HG03571 (cell line): Measurements from ENCODE around the gene TMEM37.

Source experiments
- ATAC-seq: cut with Tn5 transposase; IDR thresholded peaks from one replicate; pipeline ENCODE4 v1.9.1; 2021; ENCODE audit not compliant: unreplicated experiment

The TMEM37 gene

DNA sequence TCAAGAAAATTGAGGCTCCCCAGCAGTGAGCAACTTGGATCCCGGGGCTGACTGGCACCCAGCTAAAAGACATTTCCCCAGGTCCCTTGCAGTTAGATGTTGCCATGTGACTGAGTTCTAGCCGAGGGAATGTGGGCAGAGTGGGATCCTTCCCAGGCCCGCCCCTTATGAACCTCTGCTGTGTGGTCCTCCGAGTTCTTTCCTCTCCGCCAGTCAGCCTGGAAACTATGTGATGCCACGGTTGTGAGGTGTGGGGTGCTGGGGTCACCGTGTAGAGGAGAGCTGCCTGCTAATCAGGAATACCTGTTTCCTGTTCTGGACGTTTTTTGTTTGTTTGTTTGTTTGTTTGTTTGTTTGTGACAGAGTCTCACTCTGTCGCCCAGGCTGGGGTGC, 45.5 kb downstream of the TMEM37 start:
- ATAC-seq: no peak

DNA sequence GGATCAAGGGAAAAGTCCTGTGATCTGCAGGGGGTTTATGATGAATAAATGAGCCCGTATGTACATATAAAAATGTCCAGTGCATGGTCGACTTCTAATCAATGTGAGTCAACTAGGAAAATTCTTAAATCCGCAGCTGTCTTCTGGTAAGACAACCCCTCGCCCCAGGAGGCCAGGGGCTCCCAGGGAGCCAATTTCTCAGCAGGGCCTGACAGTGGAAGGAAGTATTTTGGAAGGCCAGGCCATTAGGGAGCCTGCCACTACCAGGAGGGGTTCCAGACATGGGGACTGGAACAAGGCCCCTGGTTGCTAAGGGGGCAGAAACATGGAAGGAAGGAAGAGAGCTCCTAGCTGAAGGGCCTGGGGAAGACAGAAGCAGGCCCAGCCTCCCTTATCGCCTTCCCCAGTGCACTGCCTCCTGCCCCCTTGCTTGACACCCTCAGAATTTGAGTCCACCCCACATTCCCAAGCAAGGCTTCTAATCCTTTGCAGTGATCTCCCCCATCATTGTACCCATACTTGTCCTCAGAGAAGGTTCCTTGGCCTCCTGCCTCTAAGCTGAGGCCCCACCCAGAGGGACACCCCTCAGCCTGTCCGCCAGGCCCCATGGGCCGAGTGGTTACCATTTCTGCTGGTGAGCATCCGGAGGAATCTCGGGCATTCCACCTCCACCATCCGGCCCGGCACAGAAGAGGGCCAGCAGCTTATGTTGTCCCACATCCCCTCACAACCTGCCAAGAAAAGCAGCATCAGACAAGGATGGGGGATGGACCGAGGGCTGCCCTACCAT, 46.7 kb downstream of the TMEM37 start:
- ATAC-seq: no peak

DNA sequence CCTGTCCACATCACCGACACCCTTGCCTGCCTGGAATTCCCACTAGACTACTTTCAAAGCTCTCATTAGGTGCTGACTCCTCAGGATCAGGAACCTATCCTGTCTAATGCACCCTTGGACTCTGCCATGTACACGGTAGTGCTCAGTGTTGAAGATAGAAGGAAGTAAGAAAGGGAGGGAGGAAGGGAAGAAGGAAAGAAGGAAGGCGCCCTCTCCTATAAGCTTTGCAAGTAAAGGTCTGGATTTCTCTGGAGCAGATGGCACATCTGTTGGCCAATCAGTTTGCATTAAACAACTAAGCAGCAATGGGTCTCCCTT, 47.3 kb downstream of the TMEM37 start:
- no peak for ATAC-seq

DNA sequence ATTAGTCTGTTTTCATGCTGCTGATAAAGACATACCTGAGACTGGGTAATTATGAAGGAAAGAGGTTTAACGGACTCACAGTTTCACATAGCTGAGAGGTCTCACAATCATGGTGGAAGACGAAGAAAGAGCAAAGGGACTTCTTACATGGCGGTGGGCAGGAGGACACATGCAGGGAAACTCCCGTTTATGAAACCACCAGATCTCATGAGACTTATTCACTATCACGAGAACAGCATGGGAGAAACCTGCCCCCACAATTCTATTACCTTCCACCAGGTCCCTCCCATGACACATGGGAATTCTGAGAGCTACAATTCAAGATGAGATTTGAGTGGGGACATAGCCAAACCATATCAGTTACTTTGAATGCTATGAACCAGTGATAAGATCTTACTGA, 48.5 kb downstream of the TMEM37 start:
- no peak for ATAC-seq

DNA sequence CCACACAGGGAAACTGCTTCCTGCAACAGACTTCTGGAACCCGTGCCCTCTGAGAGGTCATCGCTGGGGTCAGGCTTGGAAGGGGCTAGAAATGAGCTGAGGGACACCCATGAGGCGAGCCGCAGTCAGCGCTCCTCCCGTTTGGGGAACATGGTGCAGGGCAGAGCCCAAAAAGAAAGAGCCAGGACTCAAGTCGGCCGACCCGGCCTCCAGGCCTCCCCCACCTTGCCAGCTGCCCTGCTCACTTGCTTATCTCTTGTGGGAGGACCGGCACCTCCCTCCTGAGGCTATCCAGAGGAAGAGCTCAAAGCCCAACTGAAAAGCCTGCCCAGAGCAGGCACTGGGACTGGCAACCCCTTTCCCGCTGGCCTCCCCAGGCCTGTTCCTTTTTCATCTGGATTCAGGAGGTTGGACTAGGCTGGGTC, 49.1 kb downstream of the TMEM37 start:
- ATAC-seq: no peak

DNA sequence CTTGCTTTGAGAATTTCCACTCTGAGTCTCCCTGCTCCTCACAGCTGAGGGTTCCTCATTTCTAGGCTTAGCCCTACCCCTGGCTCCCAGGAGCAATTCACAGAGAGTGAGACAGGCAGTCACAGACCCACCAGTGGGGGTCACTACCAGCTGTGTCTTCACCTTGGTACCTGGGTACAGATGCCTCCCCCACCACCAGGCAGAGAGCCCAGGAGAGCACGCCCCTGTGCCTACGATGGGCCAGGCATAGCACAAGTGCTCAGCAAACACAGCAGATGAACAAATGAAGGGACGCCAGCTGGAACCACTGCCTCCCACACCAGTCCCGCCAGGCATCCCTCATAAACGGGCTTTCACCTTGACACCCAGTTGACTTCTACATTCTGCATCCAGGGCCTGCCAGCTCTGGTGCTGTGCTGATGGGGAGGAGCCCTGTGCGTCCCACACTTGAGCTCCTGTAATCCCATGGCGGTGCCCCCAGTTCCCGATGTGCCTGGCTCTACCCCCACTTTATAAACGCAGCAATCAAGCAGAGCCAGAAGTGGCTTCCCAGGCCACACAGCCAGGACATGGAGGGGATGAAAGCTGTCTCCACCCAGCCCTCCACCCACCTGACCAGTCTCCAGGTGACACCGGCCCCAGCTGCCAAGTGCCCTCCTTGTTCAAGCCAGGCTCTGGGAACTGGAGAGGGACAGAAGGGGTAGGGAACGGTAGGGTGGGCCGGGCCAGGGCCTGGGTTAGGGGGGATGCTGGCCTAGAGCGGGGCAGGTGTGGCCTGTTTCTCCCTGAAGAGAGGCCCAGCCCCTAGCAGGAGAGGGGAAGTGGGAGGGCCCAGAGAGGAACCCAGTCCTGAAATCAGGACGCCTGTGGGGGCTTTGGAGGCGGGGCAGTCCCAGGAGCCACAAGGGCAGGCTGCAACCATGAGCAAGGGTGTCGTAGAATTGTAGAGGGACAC, 50.1 kb downstream of the TMEM37 start:
- no peak for ATAC-seq

DNA sequence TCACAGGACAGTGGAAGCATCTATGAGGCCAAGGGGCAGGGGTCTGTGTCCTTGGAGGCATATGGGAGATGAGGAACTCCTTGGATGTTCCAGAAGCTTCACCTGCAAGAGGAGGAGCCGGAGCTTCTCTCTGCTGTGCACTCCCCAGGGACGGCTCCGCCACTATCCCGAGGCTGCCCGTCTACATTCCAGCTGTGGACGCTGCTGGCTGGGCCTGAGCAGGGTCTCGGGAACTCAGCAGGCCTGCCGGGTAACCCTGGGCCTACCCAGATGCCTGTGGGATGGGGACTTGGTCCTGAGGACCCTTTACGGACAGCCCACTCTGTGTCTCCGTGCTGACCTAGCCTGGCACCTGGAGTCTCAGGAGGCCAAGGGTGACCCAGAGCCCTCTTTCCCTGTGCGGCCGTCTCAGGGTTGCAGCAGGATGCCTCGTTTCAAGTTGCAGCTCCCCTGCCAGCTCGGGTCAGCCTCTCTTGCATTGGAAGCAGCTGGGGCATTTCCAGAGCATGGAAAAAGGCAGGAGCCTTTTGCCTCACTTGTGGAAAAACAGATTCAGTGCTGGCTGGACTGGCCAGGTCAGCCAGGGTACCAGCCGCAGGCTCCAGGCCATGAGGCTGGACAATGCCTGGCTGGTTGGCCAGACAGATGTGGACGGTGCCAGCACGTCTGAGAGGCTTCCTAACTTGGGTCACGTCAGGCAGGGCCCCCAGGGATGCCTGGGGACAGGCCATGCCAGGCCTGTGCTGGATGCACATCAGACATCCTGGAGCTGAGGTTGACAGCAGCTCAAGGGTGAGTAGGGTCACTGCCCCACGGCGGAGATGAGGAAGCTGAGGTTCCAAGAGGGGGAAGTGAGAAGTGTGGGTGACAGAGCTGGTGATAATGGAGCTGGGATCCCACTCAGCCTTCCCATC, 51.1 kb downstream of the TMEM37 start:
- no peak for ATAC-seq

DNA sequence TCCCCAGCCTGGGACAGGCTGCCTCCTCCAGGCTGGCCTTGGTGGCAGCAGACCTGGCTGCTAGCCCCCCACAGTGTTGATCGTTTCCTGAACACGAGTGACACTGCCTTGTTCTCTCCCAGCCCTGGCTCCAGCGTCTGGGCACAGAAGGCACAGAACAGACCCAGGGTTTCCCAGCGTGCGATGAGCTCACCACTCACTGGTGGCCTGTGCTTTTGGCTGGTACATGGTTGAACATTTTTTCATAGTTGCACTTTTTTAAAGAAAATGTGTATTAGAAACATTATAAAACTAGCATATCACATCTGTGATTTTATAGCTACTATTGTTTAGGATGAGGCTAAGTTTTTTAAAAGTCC, 51.7 kb downstream of the TMEM37 start:
- ATAC-seq: no peak

DNA sequence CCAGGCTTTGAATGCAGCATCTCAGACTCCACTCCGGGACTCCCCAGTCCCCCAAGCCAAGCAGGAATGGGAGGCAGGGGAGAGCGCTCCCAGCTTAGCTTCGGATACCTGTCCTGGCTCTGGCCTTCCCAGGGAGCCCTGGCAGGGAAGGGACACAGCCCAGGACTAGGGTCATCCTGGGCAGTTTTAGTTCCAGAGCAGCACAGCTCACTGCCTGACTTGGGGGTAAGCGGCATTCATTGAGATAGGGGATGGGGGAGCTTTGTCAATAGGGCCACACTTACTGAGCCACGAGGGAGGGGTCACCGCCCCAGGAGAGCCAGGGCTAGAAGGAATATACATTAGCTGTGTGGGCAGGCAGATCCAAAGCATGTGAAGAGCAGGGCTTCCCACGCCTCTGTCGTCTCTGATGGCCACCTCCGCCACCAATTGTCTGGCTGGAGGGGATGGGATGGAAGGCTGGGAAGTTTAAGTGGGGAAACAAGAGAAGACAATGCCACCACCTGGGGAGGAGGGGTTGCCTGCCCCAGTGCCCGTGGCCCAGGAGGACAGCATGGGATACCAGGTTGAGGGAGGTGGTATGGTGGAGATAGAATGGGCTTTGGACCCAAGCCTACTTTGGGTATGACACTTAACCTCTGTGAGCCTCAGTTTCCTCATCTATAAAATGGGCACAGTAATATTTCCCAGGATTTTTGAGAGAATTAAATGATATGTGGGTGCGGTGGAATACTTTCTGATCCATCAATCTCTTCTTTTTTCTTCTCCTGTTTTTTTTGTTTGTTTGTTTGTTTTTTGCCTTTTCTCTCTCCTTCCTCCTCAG, 52.5 kb downstream of the TMEM37 start:
- ATAC-seq: no peak

DNA sequence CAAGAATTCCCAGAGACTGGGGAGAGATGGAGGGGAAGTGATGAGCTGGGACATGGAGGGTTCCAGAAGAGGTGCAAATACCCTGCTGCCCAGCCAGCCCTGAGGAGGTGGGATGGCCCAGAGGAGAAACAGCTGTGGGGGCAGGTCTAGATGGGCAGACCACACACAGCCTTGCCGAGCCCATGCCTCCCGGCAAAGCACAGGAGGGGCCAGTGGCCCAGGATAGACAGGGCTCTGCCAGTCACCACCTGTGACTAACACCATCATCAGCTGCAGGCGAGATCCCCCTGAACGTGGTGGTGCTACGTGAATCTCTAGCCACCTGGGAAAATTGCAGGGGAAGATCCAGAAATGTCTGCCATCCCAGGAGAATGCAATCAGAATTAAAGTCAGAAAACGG, 53.2 kb downstream of the TMEM37 start:
- ATAC-seq: no peak

DNA sequence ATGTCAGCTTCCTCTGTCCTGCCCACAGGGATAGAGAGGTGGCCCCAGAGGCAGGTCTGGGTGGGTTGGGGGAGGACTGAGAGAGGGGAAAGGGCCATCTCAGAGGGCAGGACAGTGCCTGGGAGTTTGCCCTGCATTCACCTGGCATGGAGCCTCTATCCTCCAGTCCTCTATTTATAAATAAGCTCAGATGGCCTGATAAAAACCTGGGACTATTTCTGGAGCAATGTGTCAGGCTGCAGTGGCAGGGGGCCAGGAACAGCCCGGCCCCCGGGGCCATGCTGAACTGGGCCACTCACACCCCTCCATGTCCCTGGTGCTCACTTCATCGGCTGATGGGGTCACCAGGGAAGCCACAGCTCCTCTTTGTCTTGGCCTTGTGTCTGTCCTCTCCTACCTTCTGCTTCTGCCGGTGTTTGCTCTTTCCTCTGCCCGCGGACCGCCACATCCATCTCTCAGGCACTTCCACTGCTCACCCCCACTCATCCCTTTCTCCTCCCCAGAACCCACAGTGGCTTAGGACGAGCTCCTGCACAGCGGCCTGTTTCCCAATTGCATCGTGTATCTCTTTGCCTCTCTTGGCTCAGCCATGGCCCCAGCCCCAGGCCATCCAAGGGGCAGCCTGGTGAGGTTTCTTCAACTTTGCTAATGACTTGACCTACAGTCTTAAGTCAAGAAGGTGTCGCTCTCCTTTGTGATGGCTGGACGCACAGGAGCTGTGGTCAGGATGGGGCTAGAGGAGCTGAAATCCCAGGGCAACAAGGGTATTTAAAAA, 53.9 kb downstream of the TMEM37 start:
- ATAC-seq: no peak

DNA sequence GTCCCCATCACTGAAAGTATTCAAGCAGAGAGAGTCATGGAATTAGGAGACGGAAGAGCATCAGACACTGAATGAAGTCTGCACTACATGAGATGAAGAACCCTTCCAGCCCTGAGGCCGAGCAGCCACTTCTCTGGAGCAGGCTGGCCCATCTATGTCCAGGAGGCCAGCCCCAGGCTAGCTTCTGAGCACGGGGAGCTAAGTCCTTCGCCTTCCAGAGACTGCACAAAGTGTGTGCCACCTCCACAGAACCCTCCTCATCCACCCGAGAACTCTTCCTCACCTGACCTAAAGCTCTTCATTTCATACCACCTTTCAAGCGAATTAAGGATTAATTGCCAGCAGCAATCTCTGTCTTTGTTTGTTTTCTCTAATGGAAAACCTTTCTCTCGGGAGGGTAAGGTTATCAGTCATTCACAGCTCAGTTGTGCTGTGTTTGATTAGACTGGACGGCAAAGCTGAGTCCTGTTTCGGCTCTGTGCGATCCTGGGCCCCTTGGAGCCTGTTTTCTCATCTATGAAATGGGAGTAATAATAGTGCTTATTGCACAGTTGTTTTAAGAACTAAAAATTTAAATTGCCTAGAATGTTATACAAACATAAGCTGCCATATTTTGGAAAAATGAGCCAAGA, 54.7 kb downstream of the TMEM37 start:
- no peak for ATAC-seq

DNA sequence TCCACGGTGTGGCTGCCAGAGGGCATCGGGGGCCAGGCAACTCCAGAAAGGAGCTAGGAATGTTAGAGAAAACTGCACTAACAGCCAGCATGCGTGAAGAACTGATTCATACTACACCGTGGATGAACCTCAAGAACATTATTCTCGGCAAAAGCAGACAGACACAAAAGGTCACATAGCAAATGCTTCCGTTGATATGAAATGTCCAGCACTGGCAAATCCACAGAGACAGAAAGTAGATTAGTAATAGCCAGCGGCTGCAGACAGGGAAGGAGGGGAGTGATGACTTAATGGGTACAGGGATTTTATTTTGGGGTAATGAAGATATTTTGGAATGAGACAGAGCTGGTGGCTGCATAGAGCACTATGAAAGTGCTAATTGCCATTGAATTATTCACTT, 55.2 kb downstream of the TMEM37 start:
- no peak for ATAC-seq

DNA sequence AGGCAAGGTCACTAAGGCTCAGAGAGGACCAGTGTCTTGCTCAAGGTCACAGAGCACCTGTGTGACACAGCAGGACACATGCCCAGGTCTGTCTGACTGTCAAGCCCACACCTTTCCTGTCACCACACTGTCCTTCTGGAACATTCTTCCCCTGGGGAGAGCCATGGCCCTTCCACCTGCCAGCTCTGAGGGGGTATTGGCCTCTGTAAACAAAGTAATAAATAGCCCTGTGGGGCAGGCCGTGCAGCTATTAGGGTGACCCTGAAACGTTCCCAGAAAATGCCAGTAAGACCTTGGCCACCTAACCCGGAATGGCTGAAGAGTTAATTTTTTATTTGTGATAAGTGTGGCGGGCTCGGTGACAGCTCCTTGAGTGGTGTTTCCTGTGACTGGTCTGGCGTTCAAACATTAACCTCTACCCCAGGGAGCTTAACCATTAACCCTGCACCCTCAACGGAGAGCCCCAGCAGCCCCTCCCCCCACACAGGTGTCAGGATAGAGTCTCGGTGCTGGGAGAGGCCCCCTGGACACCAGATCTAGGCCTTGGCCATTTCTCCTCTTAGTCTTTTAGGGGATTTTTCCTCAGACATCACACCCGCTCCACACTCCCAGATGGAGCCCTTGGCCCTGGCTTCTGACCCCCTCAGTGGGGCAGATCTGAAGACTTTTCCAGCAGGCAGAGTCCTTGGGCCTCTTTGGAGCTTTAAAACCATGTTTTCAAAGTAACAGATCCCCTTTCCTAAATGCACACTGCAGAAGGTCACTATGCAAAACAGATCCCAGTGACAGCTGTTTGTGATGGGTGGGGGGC, 56.0 kb downstream of the TMEM37 start:
- peak; percentile 84 for ATAC-seq
